Right lobe of liver (tissue), 6 donors: Measurements from ENCODE around the gene LEAP2. TPM values are rescaled to one million over a fixed set of nuclear protein-coding genes. Genes with fewer than 3 reads are reported as not detected.

ENCODE experiments used
- ATAC-seq, 4 donors: fragments of 200-7000 bp; cut with Tn5 transposase; one replicate each; pipeline ENCODE4 v1.9.1; 2020; ENCODE audit warnings: mild to moderate bottlenecking in 4 of 4, moderate library complexity in 4 of 4
- DNase-seq, 3 donors: peaks; one replicate each; pipeline ENCODE4 v3.0.0-alpha.2; 2020
- H3K27ac ChIP-seq, 3 donors: fragments of 200-600 bp; one replicate each; pipeline ENCODE4 v1.8.0; 2022
- H3K27me3 ChIP-seq, 2 donors: fragments of 200-600 bp; one replicate each; pipeline ENCODE4 v1.8.0; 2022
- H3K36me3 ChIP-seq, 4 donors: fragments of 200-600 bp; sonication (generic) in 1 of 4; one replicate each; pipeline versions ENCODE4 v1.5.1 to v1.8.0; 2017 to 2022; ENCODE audit warnings: control low read depth in 1 of 4
- H3K4me1 ChIP-seq, 4 donors: fragments of 200-600 bp; sonication (generic) in 1 of 4; one replicate each; pipeline versions ENCODE4 v1.5.1 to v1.8.0; 2017 to 2022; ENCODE audit warnings: control low read depth in 1 of 4
- H3K4me3 ChIP-seq, 3 donors: fragments of 200-600 bp; one replicate each; pipeline ENCODE4 v1.8.0; 2022
- H3K9me3 ChIP-seq, 4 donors: fragments of 200-600 bp; sonication (generic) in 1 of 4; one replicate each; pipeline versions ENCODE4 v1.5.1 to v1.8.0; 2017 to 2022; ENCODE audit warnings: control low read depth in 1 of 4
- CTCF ChIP-seq, 4 donors: fragments of 200-600 bp in 3 of 4; fragments of 450-650 bp in 1 of 4; IDR thresholded peaks; one replicate each; pipeline versions ENCODE4 v1.5.1 to v1.8.0; 2016 to 2022; ENCODE audit warnings: antibody characterized with exemption in 4 of 4, mild to moderate bottlenecking in 2 of 4
- POLR2A ChIP-seq: fragments of 450-650 bp; IDR thresholded peaks from one replicate; pipeline ENCODE4 v1.6.1; 2017; ENCODE audit warnings: antibody characterized with exemption, mild to moderate bottlenecking
- WGBS: methylation state at CpG from one replicate; pipeline ENCODE4 v1.1.6; 2018; ENCODE audit warnings: low coverage, low lambda C conversion rate; ENCODE audit not compliant: insufficient coverage; ENCODE audit errors: missing lambda C conversion rate; 5-methylcytosine and 5-hydroxymethylcytosine counted together
- intact Hi-C, 2 donors: fragments of 100-400 bp; cut with DNase I; formaldehyde crosslinking; loops; one replicate each; pipeline versions ENCODE4 v1.11.2 to v1.14.1; 2022
- total RNA-seq, 6 experiments: library from RNA; depleted of rRNA in 2 of 6; stranded (reverse); fragments of >200 nt in 2 of 6; fragmentation: NEBNext Ultra II Directional in 3 of 6; extraction: Animal tissue kit (Norgen Biotek cat#: 25700) in 3 of 6; gene quantifications; one replicate each; pipeline versions ENCODE4 v1.1.0 to v1.2.4, GENCODE V29; 2016 to 2023
- donor health status: DM: no; HTN: yes; CAD: no.
- donor health status: DM: no; HTN: no; CAD: no.
- donor health status: DM: no; HTN: no; CAD: no.
- donor health status: DM: no; HTN: yes; CAD: no.
- donor health status: DM: no; HTN: yes; CAD: no.

Gene LEAP2
- total RNA-seq, 6 experiments from 2014 or later = 120 to 439 (median 214) TPM

- ATAC-seq (peak; percentile 95 to 100 (median 97)), DNase-seq (peak; percentile 96 to 99 (median 98))
- 0% methylated on average over 14 of the region's 55 CpGs for WGBS
- no peaks in the 10 kb centered on the region for H3K27me3 ChIP-seq
- TF ChIP-seq POLR2A (peak; percentile 99), CTCF (IDR thresholded peaks at IDR 0.05) (peak; percentile 20 to 46 (median 34))
- H3K4me1 ChIP-seq = peaks cover 2 to 43% (median 17%) of the 10 kb centered on the region in 4 donors
- H3K36me3 ChIP-seq = peaks cover 0 to 20% (median 10%) of the 10 kb centered on the region in 4 donors
- peak within 1 kb of the TSS; percentile 60 to 87 (median 76) for H3K4me3 ChIP-seq
- peak within 1 kb of the TSS; percentile 97 to 99 (median 99) for H3K27ac ChIP-seq
- H3K9me3 ChIP-seq = no peaks in the 10 kb centered on the region
- intact Hi-C loops = loop anchor here in 1 of 2 donors (5.0 kb wide), 1 partner anchor 39 kb away; no protein-coding TSS in a partner anchor
These were observed 7.0 kb upstream of the LEAP2 start, which contains the start of the genes GDF9 and UQCRQ for GRCh38 chr5:132866342-132867045. Gene GDF9, minus strand, starts transcription at chr5:132866469. Its CDS starts 1,936 bp downstream, at chr5:132864533. Gene UQCRQ, plus strand, starts transcription at chr5:132866642. Its CDS starts 240 bp downstream, at chr5:132866882.

GRCh38 chr5:132867046-132867451 lies 6.4 kb upstream of the LEAP2 start:
- WGBS = 0% methylated on average over 9 of the region's 13 CpGs
- Histone ChIP-seq H3K27ac (peak overlapping the region; percentile 97 to 99 (median 99)), H3K4me1 (peaks cover 2 to 48% (median 20%) of the 10 kb centered on the region in 4 donors), H3K4me3 (peak overlapping the region; percentile 60 to 87 (median 76)), H3K9me3 (no peaks in the 10 kb centered on the region), H3K36me3 (peaks cover 0 to 20% (median 10%) of the 10 kb centered on the region in 4 donors), H3K27me3 (no peaks in the 10 kb centered on the region)
- intact Hi-C loops = loop anchor here in 1 of 2 donors (5.0 kb wide), 1 partner anchor 40 kb away; no protein-coding TSS in a partner anchor
- ATAC-seq (peak in 1 of 4 donors; percentile 15), DNase-seq (no peak)
- TF ChIP-seq POLR2A (no peak), CTCF (IDR thresholded peaks at IDR 0.05) (no peak)

DNA sequence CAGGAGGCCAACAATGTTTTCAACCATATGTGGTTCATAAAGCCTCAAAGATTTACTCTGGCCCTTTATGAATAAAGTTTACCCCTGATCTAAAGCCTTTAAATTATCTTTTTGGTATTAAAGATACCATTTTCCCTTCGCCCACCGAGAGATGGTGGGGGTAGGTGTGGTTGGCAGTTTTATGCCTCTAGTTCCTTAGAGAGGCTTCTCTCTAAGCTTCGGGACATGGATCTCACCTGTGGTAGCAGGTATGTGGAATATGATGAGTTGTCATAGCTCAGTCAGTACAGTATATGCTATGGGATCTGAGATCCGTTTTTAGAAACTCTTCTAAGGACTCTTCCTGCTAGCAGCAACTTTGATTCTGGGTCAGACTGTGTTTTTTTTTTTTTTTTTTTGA lies 4.7 kb upstream of the LEAP2 start:
- intact Hi-C loops = loop anchor here in 1 of 2 donors (5.0 kb wide), 1 partner anchor 41 kb away; no protein-coding TSS in a partner anchor
- peaks cover 0 to 20% (median 10%) of the 10 kb centered on the region in 4 donors for H3K36me3 ChIP-seq
- no peak overlapping the region for H3K4me3 ChIP-seq
- no peak for DNase-seq
- no peaks in the 10 kb centered on the region for H3K9me3 ChIP-seq
- peak overlapping the region in 2 of 3 donors; percentile 18 to 97 for H3K27ac ChIP-seq
- WGBS = 89% methylated on average over 4 of the region's 4 CpGs
- ATAC-seq = no peak
- peaks cover 2 to 60% (median 25%) of the 10 kb centered on the region in 4 donors for H3K4me1 ChIP-seq
- TF ChIP-seq CTCF (IDR thresholded peaks at IDR 0.05) (no peak), POLR2A (no peak)
- H3K27me3 ChIP-seq = no peaks in the 10 kb centered on the region

DNA sequence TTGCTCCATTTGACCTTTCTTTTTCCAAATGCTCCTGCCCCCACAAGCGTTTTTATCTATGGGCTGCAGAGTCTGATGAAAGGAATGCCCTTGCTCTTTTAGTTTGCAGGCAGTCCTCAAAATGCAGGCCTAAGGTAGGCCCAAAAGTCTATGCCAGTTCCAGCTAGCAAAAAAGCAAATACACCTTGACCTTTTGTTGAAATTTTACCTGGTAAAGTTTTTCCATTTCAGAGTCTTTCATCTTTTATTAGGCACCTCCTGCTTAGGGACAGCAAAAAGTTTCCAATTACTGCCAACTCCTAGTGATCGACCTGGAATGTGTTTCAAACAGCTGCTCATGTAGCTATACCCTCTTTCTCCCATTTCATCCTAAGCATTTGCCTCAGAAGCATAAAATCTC lies 2.7 kb upstream of the LEAP2 start:
- Histone ChIP-seq H3K4me3 (no peak overlapping the region), H3K9me3 (no peaks in the 10 kb centered on the region), H3K27ac (peak overlapping the region; percentile 52 to 96 (median 61)), H3K36me3 (peaks cover 2 to 34% (median 15%) of the 10 kb centered on the region in 4 donors), H3K4me1 (peaks cover 2 to 60% (median 23%) of the 10 kb centered on the region in 4 donors), H3K27me3 (no peaks in the 10 kb centered on the region)
- DNase-seq = peak in 1 of 3 donors; percentile 52
- intact Hi-C loops = loop anchor here in 1 of 2 donors (5.0 kb wide), 1 partner anchor 34 kb away; no protein-coding TSS in a partner anchor
- peak in 1 of 4 donors; percentile 1 for ATAC-seq
- TF ChIP-seq CTCF (IDR thresholded peaks at IDR 0.05) (no peak), POLR2A (peak; percentile 58)
- 12% methylated on average over 2 of the region's 2 CpGs for WGBS
